HG03159 (cell line): ENCODE results near the gene ATF4.

Experiments used
- ATAC-seq: cut with Tn5 transposase; IDR thresholded peaks from one replicate; pipeline ENCODE4 v1.9.1; 2021; ENCODE audit warnings: mild to moderate bottlenecking, moderate library complexity; ENCODE audit not compliant: unreplicated experiment

ATF4 gene

DNA sequence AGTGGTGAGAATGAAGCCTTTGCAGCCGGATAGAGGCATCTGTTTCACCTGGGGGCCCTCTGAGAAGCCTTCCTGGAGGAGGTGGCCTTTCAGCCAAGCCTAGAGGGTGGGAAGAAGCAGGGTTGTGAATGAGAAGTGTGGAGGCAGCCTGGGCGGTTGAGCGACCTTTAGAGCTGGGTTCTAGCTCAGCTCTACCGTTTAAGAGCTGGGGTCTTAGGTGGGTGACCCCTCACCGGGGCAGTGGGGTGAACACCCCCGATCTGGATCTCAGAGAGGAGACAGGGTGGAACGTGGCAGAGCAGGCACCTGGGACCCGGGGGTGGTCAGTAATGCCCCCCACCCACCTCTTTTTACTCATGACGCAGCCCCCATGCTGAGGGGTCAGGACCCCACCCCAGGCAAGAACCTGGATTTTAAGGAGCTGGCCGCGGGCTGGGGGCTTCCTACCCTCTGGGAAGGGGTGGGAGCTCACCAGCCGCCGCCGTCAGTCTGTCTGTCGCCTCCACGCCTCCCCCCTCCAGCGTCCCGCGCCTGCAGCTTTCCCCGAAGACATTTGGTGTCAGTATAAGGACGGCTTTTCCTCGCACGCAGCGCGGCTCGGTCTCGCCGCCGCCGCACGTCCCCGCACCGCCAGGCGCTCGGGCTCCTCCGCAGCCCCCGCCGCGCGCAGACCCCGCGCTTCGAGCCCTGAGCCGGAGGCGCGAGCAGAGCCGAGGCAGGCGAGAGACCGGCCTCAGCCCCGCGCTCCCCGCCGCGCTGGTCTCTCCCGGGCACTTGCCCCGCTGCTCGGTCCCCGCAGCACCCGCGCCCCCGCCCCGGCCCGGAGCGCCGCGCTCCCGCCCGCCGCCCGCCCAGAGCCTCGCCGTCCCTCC, 36.8 kb downstream of the ATF4 start:
- ATAC-seq: no peak

DNA sequence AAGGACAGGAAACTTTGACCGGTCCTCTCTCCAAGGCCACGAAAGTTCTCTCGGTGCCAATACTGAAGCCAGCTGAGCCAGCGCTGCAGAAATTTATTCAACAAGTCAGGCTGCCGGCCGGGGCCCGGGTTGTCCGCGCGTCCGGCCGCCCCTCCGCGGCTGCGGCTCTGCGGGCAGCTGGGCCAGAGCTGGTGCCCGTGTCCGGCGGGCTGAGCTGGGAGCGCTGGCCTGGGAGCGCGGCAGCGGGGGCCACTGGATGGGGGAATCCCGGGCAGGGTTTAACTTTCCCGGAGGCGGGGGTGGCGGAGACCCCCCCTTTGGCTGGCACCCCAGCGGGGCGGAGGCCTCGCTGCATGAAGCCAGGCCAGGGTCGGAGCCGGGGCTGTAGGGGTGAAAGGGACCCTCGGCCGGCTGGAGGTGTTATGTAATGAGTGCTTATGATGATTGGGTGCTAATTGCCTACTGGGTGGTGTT, 37.9 kb downstream of the ATF4 start:
- ATAC-seq: no peak

DNA sequence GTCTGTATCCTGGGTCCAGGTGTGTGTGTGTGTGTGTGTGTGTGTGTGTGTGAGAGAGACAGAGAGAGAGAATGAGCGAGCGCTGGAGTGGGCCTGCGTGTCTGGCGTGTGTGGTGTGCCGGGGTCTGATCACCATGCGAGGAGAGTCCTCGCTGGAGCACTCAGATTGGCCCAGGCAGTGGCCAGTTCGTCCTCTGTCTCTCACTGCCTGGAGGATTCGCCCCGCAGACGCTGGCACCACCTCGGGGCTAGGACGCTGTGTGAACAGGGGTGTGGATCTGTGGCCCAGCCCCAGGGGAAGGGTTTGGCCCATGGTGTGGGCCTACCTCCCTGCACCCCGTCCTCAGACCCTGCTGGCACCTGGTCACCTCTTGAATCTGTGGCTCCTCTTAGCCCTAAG, 38.6 kb downstream of the ATF4 start:
- ATAC-seq: no peak

DNA sequence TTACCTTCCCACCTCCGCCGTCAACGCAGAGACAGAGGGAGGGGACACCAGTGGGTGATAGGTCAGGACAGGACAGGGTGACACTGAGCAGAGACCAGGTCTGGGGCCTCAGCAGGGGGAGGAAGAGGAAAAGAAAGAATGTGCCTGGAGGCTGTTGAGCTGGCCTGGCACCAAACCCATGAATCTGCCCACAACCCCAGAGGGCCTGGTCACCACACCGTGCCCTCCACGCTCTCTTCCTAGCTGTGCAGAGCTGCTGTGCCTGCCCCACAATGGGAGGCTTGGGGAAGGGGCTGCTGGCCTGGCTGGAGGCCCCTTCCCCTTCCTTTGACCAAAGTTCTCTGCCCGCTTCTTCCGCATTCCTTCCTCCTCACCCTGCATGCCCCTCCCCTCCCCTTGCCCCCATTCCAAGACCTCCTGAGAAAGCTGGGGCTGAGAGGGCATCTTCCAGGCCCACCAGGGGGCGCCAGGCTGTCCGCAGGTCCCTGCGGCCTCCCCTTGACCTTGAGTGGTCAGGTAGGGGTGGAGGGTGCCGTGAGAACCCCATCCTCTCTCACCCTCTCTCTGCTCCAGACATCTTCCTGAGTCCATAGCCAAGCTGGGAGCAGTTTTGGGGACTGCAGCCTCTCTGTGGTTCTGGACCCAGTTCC, 39.2 kb downstream of the ATF4 start:
- ATAC-seq: no peak

DNA sequence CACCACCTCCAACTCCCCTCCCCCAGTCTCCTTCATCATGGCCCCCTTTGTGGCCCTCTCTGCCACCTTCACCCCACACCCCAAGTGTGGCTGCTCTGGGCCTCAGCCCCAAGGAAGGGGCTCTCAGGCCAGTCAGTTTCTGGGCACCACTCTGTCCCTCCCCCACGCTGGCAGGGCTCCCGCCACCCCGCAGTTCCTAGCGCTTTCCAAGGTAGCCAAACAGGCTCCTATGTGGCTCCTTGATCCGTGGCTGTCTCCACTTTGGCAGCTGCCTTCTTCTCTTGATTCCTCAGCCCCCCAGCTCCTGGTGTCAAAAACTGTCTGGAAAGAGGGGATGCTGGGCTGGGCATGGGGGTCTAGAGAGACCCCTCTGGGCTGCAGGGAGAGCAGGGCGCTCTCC, 39.8 kb downstream of the ATF4 start:
- ATAC-seq: no peak

DNA sequence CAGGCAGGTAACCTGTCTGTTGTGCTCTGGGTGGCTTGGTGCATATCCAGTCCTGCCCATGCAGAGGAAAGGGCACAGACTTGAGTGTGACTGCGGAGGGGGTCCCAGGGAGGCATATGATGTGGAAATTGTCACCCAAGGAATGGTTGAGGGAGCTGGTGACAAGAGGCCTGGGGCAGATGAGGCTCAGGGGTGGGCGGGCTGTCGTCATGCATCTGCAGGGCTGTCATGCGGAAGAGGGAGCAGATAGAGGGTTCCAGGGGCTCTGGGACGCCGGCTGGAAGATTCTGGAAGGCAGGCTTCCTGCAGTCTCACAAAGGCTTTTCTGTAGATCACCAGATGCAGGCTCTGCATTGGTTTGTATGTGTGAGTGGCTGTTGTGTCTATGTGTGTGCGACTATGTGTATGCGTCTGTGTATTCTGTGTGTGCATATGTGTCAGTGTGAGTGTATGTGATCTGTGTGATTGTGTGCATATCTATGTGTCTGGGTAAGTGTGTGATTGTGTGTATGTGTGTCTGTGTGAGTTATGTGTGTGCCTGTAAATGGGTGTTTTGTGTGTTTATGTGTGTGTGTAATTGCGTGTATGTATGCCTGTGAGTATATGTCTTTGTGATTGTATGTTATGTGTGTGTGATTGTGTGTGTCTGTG, 42.6 kb downstream of the ATF4 start:
- ATAC-seq: no peak

DNA sequence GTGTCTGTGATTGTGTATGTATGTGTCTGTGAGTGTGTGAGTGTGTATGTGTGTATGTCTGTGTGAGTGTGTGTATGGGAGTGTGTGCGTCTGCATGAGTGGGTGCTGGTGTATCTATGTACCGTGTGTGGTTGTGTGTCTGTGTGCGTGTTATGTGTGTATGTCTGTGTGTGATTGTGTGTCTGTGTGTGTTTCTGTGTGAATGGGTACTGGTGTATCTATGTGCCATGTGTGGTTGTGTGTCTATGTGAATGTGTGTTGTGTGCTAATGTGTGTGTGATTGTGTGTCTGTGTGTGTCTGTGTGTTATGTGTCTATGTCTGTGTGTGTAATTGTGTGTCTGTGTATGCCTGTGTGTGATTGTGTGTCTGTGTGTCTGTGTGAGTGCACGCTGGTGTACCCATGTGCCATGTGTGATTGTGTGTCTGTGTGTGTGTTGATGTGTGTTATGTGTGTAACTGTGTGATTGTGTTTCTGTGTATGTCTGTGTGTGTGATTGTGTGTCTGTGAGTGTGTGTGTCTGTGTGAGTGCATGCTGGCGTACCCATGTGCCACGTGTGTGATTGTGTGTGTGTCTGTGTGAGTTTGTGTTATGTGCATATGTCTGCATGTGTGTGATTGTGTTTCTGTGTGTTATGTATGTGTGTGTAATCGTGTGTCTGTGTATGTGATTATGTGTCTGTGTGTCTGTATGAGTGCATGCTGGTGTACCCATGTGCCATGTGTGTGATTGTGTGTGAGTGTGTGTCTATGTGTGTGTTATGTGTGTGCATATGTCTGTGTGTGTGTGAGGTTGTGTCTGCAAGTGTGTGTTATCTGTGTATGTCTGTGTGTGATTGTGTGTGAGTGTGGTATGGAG, 43.4 kb downstream of the ATF4 start:
- ATAC-seq: no peak

DNA sequence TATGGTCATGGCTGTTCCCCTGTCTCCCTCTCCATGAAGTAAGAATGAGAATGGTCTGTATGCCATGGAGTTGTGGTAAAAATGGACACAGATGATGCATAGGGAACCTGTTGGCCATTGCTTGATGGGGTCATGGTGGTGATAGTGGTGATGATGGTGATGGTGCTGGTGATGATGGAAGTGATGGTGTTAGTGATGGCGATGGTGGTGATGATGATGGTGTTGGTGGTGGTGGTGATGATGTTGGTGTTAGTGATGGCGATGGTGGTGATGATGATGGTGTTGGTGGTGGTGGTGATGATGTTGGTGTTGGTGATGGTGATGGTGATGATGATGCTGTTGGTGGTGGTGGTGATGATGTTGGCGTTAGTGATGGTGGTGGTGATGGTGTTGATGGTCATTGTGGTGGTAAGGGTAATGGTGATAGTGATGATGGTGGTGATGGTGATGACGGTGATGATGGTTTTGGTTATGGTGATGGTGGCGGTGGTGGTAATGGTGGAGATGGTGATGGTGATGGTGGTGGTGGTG, 45.1 kb downstream of the ATF4 start:
- ATAC-seq: no peak

DNA sequence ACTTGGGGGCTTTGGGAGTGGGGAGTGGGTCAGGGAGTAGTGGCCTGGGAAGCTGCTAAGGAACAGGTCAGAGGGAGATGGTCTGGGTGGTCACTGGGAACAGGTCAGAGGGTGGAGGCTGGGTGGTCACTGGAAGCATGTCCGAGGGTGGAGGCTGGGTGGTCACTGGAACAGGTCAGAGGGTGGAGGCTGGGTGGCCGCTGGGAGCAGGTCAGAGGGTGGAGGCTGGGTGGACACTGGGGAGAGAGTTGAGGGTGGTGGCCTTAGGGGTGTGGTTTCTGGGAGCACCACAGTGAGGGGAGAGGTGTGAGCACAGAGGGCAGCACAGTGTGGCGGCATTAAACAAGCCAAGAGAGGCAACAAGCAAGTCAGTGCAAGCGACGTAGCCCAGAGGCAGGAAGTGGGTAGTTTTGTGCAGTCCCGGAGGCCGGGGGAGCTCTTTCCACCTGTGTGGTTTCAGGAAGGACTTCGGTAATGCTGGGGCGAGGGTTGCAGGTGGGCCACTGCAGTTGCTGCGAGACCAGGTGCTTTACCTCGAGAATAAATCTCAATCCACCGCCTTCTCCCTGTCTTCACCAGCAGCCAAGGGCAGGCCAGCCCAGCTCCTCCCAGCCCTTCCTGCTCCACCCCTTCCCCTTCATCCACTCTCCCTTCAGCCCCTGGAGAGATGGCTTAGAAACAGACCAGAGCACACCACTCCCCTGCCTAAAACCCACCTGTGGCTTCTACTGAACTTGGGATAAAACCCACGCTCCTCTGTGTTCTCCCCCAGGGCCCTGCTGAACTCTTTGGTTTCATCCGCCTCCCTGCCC, 47.0 kb downstream of the ATF4 start:
- no peak for ATAC-seq

DNA sequence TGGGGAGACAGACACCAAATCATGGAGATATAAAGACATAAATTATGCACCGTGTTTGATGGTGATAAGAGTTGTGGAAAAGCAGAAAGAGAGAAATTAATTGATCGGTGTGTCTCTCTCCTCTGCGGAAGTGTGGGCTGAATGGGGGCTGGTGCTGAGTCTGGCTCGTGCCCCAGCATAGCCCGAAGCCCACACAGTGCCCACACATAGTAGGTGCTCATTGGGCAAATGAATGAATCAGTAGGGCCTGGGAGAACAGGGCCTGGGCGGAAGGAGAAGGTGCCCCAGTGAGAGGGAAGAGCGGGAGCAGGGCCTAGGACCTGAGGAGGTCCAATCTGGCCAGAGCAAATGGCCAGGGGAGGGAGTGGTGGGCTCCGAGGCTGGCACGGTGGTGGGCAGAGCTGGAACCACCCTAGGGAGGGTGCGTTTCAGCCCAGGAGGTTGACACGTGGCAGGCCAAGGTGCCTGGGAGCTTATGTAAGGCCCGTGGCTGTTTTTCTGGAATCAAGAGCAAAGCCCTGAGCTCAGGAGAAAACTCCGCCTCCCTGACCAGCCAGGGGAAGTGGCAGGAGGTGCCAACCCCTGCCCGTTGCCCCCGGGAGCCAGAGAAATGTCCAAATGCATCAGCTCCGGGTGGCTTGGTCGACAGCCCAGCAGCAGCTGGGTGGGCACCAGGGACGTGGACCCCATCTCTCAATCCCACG, 48.1 kb downstream of the ATF4 start:
- no peak for ATAC-seq

DNA sequence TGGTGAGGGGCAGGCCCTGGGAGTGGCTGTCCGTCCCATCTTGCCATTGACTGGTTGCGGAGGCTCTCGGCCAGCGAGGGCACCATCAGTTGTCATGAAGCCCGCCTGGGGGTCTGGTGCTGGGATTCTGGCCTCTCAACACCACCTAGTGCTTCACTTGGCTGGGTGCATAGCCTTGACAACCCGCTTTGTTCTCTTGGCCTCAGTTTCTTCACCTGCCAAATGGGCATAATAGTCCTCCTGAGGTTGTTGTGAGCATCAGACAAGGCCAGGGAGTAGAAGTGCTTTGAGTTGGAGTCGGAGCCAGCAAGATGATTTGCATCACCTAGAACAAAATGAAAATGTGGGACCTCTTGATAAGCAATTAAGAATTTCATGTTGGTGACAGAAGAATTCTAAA, 48.7 kb downstream of the ATF4 start:
- no peak for ATAC-seq

DNA sequence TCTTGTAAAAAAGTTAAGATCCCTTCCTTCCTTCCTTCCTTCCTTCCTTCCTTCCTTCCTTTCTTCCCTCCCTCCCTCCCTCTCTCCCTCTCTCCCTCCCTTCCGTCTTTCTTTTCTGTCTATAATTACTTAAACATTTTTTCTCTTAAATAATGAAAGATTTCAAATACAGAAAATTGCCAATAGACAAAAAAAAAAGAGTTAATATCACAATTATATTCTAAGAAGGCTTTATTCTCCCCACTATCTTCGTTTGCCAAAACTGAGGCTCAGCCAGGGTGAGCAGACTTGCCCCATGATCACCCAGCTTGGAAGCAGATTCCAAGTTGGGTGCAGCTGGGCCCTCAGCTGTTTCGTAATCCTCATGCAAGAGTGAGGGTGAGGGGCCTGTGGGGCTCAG, 49.9 kb downstream of the ATF4 start:
- no peak for ATAC-seq

DNA sequence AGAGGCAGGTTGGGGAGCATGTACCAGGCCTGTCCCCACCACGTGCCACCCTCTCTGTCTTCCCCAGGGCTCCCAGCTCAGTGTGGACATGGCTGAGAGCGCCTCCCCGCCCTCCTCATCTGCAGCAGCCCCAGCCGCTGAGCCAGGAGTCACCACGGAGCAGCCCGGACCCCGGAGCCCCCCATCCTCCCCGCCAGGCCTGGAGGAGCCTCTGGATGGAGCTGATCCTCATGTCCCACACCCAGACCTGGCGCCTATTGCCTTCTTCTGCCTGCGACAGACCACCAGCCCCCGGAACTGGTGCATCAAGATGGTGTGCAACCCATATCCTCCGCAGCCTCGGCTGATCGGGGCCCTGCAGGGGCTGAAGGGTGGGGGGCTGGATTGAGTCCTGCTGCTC, 50.3 kb downstream of the ATF4 start, which contains the start of gene CACNA1I:
Gene CACNA1I, plus strand, starts transcription at position 89 of the 400 bp plus-strand sequence. Its CDS starts 0 bp downstream, at position 89.
- no peak for ATAC-seq

DNA sequence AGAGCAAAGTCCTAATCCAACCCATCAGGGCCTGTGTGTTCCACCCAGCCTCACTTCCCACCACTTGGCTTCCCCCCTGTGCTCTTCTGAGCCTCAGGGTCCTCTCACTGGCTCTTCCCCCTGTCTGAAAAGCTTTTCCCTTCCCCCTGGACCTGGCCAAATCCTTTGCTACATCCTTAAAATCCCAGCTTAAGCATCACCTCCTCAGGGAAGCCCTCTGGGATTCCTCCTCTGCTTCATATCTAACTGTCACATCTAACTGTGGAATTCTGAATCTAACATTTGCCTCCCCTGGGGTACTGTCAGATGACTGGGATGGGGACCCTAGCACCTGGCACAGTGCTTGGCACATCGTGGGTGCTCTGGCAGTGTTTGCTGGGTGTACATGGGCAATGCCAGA, 51.2 kb downstream of the ATF4 start:
- no peak for ATAC-seq
